ENCODE measurements around the gene PRMT7. TPM values are rescaled to one million over a fixed set of nuclear protein-coding genes. Genes with fewer than 3 reads are reported as not detected.

The PRMT7 gene
- total and polyA plus RNA-seq, 2 donors from 2014 or later, result 20.4 to 33.7 TPM

DNA sequence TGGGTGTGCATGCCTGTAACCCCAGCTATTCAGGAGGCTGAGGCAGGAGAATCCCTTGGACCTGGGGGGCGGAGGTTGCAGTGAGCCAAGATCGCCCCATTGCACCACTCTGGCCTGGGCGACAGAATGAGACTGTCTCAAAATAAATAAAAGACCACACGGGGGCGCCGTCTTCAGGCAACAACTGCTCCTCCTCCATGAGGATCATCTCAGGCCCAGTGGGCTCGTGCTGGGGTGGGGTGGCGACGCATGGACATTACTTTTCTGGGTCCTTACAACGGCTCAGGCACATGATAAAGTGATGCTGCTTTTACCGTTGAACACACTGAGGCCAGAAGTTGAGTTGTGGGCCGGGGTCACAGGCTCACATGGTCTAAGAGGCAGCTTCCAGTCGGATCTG is 56.2 kb downstream of the PRMT7 start:
- intact Hi-C loops (cut with DNase I), result no loop called here
- H3K36me3 ChIP-seq (ENCODE audit: control insufficient read depth in 2 of 3, insufficient read depth in 3 of 3, low read length in 3 of 3), result no peaks in the 10 kb centered on the region
- no peak overlapping the region for H3K4me3 ChIP-seq (ENCODE audit: low read length in 3 of 3)
- H3K4me1 ChIP-seq (ENCODE audit: control insufficient read depth in 2 of 3, insufficient read depth in 2 of 3, low read depth in 1 of 3, low read length in 3 of 3), result peaks cover 0 to 7% (median 2%) of the 10 kb centered on the region in 3 donors
- TF ChIP-seq, protein P1, sequence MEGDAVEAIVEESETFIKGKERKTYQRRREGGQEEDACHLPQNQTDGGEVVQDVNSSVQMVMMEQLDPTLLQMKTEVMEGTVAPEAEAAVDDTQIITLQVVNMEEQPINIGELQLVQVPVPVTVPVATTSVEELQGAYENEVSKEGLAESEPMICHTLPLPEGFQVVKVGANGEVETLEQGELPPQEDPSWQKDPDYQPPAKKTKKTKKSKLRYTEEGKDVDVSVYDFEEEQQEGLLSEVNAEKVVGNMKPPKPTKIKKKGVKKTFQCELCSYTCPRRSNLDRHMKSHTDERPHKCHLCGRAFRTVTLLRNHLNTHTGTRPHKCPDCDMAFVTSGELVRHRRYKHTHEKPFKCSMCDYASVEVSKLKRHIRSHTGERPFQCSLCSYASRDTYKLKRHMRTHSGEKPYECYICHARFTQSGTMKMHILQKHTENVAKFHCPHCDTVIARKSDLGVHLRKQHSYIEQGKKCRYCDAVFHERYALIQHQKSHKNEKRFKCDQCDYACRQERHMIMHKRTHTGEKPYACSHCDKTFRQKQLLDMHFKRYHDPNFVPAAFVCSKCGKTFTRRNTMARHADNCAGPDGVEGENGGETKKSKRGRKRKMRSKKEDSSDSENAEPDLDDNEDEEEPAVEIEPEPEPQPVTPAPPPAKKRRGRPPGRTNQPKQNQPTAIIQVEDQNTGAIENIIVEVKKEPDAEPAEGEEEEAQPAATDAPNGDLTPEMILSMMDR (IDR thresholded peaks at IDR 0.05; ENCODE audit: borderline replicate concordance, extremely low read depth, insufficient read depth), result no peak
- DNase-seq (peak in 2 of 5 donors; percentile 55 to 72), FAIRE-seq (no peak)
- H3K9me3 ChIP-seq (ENCODE audit: control insufficient read depth in 2 of 3, insufficient read depth in 1 of 3, low read length in 3 of 3), result no peaks in the 10 kb centered on the region
- no peak overlapping the region for H3K27ac ChIP-seq (ENCODE audit: low read depth in 2 of 2, low read length in 2 of 2)
- no peak overlapping the region for H3K9ac ChIP-seq (ENCODE audit: low read length in 3 of 3)
- H3K27me3 ChIP-seq (ENCODE audit: control insufficient read depth, insufficient read depth, low read length), result no peaks in the 10 kb centered on the region

DNA sequence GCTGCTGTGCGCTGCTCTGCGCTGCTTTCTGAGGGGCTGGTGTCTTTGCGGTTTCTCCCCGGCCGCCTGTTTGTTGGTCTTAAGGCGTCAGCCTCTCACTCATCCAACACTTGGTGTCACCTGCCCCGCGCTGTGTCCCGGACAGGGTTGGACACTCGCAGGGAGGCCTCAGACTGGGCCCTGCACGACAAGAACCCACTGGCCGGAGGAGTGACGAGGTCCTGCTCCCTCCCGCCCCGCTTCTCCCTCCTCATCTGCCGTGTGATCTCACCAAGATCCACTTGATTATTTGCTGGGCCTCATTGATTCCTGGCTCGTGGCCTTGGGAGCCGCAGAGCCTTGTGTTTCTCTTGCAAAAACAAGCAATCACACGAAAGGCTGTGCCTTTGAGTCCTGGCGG is 56.6 kb downstream of the PRMT7 start:
- no peaks in the 10 kb centered on the region for H3K36me3 ChIP-seq (ENCODE audit: control insufficient read depth in 2 of 3, insufficient read depth in 3 of 3, low read length in 3 of 3)
- H3K9me3 ChIP-seq (ENCODE audit: control insufficient read depth in 2 of 3, insufficient read depth in 1 of 3, low read length in 3 of 3), result no peaks in the 10 kb centered on the region
- no peak overlapping the region for H3K4me3 ChIP-seq (ENCODE audit: low read length in 3 of 3)
- H3K27ac ChIP-seq (ENCODE audit: low read depth in 2 of 2, low read length in 2 of 2), result no peak overlapping the region
- no peak for DNase-seq
- no peak overlapping the region for H3K9ac ChIP-seq (ENCODE audit: low read length in 3 of 3)
- TF ChIP-seq, protein P1 (IDR thresholded peaks at IDR 0.05; ENCODE audit: borderline replicate concordance, extremely low read depth, insufficient read depth), result no peak
- peaks cover 0 to 7% (median 2%) of the 10 kb centered on the region in 3 donors for H3K4me1 ChIP-seq (ENCODE audit: control insufficient read depth in 2 of 3, insufficient read depth in 2 of 3, low read depth in 1 of 3, low read length in 3 of 3)
- no peaks in the 10 kb centered on the region for H3K27me3 ChIP-seq (ENCODE audit: control insufficient read depth, insufficient read depth, low read length)
- no peak for FAIRE-seq
- intact Hi-C loops (cut with DNase I), result no loop called here

DNA sequence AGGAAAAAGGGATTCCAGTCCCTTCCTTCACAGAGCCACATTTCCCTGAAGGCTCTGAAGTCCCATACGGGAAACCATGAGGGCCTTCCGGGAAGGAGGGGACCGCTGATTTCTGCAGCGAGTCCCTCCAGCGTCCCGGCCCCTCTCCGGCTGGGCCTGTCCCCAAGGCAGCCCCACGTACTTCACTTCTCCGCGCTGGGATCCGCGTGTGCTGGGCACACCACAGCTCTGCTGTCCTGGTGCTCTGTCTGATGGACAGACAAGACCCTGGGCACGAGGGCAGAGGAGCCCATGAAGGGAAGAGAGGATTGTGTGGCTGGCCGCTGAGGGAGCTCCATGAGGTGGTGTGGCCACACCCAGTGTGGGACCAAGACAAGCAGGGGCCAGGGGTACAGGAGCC is 57.1 kb downstream of the PRMT7 start:
- TF ChIP-seq, protein P1 (IDR thresholded peaks at IDR 0.05; ENCODE audit: borderline replicate concordance, extremely low read depth, insufficient read depth), result no peak
- DNase-seq, result no peak
- H3K4me1 ChIP-seq (ENCODE audit: control insufficient read depth in 2 of 3, insufficient read depth in 2 of 3, low read depth in 1 of 3, low read length in 3 of 3), result peaks cover 0 to 7% (median 2%) of the 10 kb centered on the region in 3 donors
- H3K27ac ChIP-seq (ENCODE audit: low read depth in 2 of 2, low read length in 2 of 2), result no peak overlapping the region
- intact Hi-C loops (cut with DNase I), result no loop called here
- H3K27me3 ChIP-seq (ENCODE audit: control insufficient read depth, insufficient read depth, low read length), result no peaks in the 10 kb centered on the region
- no peak overlapping the region for H3K9ac ChIP-seq (ENCODE audit: low read length in 3 of 3)
- no peak overlapping the region for H3K4me3 ChIP-seq (ENCODE audit: low read length in 3 of 3)
- no peaks in the 10 kb centered on the region for H3K9me3 ChIP-seq (ENCODE audit: control insufficient read depth in 2 of 3, insufficient read depth in 1 of 3, low read length in 3 of 3)
- H3K36me3 ChIP-seq (ENCODE audit: control insufficient read depth in 2 of 3, insufficient read depth in 3 of 3, low read length in 3 of 3), result no peaks in the 10 kb centered on the region
- FAIRE-seq, result no peak

DNA sequence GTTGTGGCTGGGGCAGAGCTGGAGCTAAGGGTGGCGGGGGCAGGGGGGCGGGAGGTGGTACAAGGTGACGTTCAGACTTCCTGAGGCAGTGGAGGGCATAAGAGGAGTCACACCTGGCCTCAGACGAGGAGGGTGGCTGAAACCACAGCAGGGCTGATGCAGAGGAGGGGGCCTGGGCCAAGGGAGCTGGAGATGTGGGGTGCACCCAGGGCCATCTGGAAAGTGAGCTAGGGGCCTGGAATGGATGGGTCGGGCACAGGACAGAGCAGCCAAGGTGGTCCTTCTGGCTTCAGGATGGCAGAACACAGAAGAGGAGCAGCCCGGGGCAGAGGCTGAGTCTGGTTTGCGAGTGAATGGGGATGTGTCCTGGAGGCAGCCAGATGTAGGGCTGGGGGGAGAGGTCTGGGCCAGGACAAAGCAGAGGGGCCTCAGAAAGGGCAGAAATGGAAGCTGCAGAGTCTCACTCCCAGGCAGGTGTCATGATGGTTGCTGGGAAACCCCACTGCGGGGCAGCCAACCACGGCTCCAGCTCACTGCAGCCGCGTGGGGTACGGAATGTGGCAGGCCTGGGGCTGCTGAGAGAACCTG is 57.6 kb downstream of the PRMT7 start:
- Histone ChIP-seq H3K27ac (ENCODE audit: low read depth in 2 of 2, low read length in 2 of 2) (no peak overlapping the region), H3K9me3 (ENCODE audit: control insufficient read depth in 2 of 3, insufficient read depth in 1 of 3, low read length in 3 of 3) (no peaks in the 10 kb centered on the region), H3K9ac (ENCODE audit: low read length in 3 of 3) (no peak overlapping the region), H3K4me3 (ENCODE audit: low read length in 3 of 3) (no peak overlapping the region), H3K4me1 (ENCODE audit: control insufficient read depth in 2 of 3, insufficient read depth in 2 of 3, low read depth in 1 of 3, low read length in 3 of 3) (peaks cover 0 to 7% (median 2%) of the 10 kb centered on the region in 3 donors), H3K27me3 (ENCODE audit: control insufficient read depth, insufficient read depth, low read length) (no peaks in the 10 kb centered on the region), H3K36me3 (ENCODE audit: control insufficient read depth in 2 of 3, insufficient read depth in 3 of 3, low read length in 3 of 3) (no peaks in the 10 kb centered on the region)
- peak in 4 of 5 donors; percentile 54 to 62 (median 56) for DNase-seq
- TF ChIP-seq, protein P1 (IDR thresholded peaks at IDR 0.05; ENCODE audit: borderline replicate concordance, extremely low read depth, insufficient read depth), result no peak
- intact Hi-C loops (cut with DNase I), result no loop called here
- no peak for FAIRE-seq
